Globus pallidus (tissue), 1 donor: Measurements from ENCODE around the gene PRX.
"Not testable (repeated sequence)": the region's sequence is repeated elsewhere in the genome, so short reads cannot be mapped to it uniquely, and the experiment has no call there.

Source experiments
- DNase-seq: peaks from one replicate; pipeline ENCODE4 v3.0.0-alpha.2; 2015; ENCODE audit warnings: low spot score

The PRX gene

DNA sequence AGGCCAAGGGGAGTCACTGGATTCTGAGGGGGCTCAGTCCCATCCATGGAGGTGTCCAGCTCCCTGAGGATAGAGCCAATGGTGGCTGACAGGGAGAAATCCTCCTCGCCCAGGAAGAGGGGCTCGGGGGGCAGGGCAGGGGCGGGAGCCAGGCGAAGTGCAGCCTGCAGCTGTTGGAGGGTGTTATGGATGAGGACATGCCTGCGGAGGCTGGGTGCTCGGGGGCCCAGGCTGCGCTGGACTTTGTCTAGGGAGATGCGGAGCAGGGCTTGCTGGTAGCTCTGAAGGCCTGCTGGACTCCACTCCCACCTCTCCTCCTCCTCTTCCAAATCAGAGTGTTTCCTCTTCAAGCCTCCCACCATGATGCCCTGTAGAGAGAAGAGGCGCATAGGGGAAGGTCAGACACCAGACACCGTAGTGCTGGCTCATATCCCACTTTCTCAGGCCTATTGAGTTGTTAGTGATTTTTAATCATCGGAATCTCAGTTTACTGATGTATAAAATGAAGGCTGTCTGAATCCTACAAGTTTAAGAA is 28.6 kb upstream of the PRX start:
- DNase-seq, result no peak

DNA sequence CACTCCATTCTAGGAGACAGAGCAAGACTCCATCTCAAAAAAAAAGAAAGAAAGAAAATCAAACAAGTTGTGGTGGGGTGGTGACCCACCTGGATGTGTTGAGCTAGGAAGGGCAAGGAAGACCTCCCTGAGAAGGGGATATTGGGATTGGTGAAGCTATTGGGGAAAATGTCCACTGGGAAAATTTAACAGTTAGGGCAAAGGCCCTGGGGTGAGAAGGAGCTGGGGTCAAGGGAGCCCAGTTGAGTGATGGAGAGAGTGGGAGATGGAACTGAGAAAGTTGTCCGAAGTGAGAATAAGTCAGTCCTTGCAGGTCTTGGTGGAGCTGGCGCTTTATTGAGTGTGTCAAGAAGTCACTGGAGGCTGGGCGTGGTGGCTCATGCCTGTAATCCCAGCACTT is 25.1 kb upstream of the PRX start:
- DNase-seq, result no peak

DNA sequence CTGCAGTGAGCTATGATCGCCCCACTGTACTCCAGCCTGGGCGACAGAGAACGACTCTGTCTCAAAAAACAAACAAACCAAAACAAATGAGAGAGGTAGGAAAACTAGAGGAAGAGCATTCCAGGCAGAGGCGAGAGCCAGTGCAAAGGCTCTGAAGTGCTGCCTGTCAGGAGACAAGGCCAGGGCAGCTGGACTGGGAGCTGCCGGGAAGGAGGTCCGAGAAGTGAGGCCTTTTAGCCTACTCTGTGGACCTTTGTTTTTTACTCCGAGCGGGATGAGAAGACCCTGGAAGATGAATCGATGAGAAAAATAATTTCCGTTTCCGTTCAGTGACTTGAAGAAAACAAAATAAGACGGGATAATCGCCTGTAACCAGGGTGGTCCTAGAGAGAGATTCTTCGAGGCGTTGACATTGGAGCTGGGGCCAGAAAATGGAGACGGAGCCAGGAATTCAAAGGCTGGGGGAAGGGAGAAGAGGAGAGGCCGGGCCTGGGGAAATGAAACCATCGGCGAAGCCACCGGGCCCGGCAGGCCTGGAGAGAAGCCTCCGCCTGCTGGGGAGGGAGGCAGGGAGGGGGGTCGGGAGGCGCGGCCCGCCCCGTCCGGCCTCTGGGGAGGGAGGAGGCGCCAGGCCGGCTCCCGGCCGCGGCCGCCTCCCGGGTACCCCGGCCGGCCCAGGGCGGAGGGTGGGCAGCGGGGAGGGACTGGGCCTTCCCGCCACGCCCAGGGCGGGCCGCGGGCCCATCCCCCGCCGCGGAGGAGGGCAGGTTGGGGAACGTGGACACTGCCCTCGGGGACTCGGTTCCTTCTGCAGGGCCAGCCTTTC is 20.4 kb upstream of the PRX start:
- DNase-seq, result peak; percentile 91

DNA sequence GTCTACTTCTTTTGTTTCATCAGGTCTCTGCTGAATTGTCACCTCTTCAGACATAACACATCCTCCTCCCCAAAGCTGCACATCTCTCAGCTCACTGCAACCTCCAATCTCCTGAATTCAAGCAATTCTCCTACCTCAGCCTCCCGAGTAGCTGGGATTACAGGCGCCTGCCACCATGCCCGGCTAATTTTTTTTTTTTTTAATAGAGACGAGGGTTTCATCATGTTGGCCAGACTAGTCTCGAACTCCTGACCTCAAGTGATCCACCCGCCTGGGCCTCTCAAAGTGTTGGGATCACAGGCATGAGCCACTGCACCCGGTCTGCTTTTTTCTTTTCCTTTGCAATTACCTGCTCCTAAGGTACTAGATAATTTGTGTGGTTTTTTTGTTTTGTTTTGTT is 19.6 kb upstream of the PRX start:
- not testable (repeated sequence) for DNase-seq

DNA sequence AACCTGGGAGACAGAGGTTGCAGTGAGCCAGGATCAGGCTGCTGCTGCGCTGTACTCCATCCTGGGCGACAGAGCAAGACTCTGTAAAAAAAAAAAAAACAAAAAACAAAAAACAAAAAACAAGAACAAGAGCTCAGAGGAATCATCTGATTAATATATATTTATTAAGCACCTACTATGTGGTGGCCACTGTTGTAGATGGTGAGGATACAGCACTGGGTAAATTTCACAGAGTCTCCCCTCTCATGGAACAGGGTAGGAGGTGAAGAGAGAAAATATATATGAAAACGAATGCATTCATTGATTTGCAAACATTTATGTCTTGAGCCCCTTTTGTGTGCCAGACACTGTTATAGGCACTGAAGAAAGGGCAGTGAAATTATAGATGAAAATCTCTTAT is 18.5 kb upstream of the PRX start:
- no peak for DNase-seq

DNA sequence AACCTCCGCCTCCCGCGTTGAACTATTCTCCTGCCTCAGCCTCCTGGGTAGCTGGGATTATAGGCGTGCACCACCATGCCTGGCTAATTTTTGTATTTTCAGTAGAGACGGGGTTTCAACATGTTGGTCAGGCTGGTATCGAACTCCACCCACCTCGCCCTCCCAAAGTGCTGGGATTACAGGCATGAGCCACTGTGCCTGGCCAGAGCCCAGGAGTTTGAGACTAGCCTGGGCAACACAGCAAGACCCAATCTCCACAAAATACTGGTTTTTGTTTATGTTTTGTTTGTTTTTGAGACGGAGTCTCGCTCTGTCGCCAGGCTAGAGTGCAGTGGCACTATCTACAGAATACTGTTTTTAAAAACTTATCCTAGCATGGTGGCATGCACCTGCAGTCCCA is 17.1 kb upstream of the PRX start:
- DNase-seq, result not testable (repeated sequence)

DNA sequence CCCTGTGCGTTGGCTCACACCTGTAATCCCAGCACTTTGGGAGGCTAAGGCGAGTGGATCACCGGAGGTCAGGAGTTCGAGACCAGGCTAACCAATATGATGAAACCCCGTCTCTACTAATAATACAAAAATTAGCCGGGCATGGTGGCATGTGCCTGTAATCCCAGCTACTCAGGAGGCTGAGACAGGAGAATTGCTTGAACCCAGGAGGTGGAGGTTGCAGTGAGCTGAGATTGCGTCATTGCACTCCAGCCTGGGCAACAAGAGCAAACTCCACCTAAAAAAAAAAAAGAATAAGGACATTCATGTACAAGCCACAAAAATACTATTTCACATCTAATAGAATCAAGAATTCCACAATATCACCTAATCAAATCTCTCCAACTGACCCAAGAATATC is 15.0 kb upstream of the PRX start:
- not testable (repeated sequence) for DNase-seq

DNA sequence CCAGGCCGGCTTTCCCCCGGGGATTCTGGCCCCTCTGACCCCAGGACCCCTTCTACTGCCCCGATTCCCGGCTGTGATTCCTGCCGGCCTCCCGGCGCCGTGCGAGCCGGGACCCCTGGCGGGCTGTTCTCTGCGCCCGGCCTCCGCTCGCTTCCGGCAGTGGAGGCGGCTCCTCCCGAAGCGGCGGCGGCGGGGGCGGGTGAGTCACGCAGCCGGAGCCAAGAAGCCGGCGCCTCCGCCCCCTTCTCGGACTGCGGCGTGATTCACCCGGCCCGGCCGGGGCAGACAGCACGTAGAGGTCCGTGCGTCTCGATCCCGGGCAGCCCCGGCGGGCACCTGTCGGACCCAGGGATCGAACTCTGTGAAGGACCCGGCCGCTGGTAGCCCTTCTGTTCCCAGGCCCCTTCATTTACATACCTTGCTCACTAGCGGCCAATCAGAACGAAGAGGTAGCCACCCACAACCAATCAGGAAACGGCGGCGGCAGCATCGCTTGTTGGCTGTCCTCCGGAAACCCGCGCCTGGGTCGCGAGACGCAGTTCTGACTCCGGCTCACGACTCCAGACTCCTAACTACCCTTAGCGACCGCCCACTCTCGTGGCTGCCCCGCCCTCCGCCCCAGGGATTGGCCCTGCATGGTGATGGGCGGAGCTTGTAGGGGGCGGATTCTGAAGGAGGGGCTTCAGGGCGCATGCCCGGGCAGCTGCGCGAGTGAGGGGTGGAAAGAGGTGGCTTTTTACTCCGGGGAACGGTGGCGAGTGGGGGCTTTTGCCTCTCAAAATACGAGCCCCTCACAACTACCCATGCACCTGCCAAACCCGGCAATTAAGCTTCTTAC is 12.5 kb upstream of the PRX start, which contains the start of gene SERTAD1:
Gene SERTAD1 (minus strand): TSS at position 543 of the 838 bp plus-strand sequence. CDS start 2,446 bp downstream, outside the sequence.
- DNase-seq, result peak; percentile 100

DNA sequence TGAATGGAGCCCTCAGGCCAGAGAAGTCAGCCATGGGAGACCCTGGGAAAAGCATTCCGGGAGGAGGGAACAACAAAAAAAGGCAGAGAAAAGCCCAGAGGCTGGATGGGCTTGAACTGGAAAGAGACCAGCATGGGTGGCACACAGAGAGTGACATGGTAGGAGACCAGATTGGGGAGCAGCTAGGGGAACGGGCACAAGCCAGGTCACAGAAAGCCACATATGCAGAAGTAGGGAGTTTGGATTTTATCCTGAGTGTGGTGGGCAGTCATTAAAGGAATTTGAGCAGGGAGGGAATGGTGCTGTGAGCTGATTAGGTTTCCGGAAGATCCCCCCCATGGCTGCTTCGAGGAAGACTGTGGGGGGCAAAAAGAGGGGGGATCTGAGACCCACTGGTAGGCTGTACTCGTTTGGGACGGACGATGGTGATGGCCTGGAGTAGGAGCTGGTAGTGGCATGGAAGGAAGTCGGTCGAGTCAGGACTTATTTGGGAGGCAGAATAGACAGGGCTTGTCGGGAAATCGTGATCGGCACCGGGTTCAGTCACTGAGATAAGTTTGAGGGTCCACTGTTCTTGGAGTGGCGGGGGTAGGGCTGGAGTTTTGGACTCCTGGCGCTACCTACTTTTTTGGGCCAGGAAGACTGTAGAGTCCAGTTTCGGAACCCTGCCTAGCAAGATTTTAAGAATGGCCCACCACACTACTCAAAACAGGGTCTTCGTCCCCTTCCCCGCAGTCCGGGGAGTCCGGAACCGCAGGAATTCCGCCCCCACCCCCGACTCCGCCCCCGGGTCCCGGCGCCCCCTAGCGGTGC is 11.7 kb upstream of the PRX start:
- no peak for DNase-seq

DNA sequence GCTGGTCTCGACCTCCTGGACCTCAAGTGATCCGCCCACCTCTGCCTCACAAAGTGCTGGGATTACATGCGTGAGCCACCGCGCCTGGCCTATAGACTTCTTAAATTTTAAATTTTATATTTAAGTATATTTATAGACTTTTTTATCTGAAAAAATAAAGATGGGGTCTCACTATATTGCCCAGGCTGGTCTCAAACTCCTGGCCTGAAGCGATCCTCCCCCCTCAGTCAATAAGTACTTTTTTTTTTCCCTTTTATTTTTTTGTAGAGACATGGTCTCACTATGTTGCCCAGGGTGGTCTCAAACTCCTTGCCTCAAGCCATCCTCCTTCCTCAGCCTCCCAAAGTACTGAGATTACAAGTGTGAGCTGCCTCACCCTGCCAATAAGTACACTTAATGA is 10.8 kb upstream of the PRX start:
- DNase-seq, result no peak

DNA sequence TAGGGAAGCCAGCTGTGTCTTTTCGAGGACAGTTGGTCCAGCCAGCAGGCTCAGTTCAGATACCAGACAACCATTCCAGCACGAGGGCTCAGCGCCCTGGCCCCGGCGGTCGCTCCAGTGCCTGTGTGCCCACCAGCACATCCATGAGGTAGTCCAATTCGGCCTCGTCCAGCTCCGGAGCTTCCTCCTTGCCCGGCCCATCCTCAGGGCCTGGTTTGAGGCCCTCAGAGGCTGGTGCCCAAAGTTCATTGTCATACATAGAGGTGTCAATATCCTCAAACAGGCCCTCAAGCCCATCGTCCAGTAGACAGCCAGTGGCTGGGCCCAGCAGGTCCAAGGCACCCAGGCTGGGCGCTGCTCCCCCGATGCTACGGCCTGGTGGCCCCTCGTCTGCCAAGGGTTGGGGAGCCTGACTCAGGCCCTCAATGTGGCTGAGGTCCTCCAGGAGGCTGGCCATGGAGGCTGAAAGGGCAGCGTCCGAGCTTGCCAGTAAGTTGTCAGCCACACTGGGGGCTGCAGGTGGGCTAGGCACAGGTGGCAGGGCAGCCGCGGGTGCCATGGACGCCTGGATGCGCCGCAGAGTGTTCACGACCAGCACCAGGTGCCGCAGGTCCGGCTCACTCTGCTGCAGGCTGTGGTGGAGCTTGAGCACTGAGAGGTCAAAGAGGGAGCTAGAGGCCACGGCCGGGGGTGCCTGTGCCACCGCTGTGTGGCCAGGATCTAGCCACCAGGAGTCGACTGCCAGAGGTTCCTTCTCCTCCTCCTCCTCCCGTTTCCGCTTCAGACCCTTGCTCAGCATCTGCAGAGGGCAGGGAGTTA is 9.8 kb upstream of the PRX start:
- no peak for DNase-seq

DNA sequence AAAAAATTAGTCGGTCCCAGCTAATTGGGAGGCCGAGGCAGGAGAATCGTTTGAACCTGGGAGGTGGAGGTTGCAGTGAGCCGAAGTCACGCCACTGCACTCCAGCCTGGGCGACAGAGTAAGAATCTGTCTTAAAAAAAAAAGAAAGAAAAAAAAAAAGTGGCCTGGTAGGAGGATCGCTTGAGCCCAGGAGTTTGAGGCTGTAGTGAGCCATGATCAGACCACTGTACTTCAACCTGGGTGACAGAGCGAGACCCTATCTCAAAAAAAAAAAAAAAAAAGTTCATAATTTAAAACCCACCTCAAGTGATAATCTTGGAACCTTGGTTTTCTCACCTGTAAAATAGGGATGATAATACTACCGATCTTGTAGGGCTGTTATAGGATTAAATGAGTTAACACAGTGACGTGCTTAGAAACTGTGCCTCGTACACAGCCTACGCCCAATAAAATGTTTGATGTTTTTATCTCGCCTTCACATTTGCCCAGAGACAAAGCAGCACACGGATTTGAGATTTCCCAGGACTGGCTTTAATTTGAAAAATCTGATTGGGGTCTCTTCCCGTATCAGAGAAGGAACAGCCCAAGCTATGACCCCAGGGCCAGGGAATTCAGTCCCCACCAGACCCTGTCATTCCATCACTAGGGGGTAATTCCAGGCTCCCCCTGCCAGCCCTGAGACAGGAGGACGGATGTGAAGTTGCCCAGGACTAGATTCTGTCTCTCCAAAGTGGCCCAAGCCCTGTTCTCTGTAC is 9.0 kb upstream of the PRX start:
- no peak for DNase-seq

DNA sequence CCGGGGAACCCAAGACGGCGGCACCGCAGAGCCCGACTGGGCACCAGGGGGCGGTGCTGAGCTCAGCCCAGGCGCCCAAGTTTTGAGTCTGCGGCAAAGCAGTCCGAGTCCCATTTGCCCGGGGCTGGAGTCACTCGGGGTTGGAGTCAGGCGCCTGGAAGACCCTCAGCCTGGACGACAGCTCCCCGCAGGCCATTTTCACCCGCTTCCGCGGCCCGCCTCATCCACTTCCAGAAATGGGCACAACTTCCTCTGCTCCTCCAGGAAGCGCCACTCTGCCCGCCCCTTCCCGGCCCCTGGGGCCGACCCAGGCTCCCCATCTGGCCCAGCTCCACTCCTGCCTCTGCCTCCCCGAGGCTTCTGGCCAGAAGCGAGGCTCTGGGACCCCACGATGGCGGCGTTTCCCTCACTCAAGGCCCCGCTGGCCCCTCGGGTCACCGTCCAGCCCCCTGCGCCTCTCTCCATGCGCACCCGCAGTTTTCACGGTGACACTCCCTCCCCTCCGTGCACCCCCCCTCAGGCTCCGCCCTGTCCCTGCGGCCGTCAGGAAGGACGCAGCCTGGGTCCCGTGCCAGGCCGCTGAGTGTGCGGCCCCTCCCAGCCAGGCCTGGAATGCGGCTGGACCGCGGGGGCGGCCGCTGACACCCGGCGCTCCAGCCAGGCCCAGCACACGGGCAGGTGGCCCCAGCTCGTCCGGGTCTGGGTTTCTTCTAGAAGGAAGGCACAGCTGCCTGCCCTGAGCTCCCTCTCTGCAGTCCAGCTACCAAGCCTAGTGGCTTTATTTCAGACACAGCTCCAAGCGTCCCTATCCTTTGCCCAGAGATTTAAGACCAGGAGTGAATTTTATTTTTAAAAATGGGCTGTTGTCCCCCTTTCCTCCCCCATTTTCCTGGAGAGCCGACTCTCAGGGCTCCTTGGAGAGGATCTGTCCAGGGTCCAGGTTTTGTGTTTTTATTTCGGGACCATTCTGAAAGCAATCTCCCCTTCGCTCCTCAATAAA is 7.9 kb upstream of the PRX start:
- peak; percentile 87 for DNase-seq

DNA sequence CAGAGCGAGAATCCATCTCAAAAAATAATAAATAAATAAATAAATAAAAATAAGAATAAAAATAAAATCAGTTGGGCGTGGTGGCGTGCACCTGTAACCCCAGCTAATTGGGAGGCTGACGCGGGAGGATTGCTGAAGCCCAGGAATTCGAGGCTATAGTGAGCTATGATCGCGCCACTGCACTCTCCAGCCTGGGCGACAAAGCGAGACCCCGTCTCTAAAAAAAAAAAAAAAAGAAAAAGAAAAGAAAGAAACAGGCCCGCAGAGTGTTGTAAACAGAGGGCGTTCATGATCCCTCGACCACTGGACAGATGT is 7.2 kb upstream of the PRX start:
- DNase-seq, result no peak

DNA sequence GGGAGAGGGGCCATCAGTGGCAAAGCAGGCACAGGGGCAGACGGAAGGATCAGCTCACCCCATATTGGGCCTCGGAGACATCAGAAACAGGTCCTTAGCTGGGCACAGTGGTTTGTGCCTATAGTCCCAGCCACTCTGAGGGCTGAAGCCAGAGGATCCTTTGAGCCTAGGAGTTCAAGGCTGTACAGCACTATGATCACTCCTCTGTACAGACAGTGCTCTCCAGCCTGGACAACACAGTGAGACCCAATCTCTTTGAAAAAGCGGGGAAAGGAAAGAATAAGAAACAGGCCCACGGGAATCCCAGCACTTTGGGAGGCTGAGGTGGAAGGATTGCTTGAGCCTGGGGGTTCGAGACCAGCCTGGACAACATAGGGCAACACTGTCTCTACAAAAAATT is 6.6 kb upstream of the PRX start:
- DNase-seq, result no peak

DNA sequence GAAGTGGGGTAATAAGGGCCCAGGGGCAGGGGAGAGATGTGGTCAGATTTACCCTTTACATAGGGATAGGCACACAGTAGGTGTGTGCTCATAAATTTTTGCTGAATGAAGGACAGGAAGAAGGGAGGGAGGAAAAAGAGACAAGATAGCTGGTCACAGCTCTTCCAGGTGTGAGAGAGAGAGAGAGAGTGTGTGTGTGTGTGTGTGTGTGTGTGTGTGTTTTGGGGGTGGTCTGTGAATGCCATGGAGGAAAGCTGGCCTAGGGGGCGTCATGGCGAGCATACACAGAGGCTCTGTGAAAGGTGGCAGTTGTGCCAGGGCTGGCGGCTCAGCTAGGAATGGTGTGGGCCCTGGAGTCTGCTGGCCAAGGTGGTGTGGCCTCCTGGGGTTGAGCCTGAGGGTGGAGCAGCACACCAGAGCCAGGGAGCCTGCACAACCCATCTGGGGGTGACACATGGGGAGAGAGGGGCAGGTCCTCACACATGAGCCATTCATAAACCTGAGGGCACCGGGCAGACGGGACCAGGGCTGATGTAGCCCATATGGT is 6.0 kb upstream of the PRX start:
- no peak for DNase-seq

DNA sequence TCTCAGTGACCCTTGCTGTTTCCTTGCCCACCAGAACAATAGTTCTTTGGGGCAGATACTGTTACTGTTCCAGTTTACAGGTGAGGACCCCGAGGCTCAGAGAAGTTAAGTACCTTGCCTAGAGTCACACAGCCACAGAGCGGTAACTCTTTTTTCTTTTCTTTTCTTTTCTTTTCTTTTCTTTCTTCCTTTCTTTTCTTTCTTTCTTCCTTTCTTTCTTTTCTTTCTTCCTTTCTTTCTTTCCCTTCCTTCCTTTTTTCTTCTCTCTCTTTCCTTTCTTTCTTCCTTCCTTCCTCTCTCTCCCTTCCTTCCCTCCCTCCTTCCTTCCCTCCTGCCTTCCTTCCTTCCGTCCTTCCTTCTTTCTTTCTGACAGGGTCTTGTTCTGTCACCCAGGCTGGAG is 4.9 kb upstream of the PRX start:
- no peak for DNase-seq

DNA sequence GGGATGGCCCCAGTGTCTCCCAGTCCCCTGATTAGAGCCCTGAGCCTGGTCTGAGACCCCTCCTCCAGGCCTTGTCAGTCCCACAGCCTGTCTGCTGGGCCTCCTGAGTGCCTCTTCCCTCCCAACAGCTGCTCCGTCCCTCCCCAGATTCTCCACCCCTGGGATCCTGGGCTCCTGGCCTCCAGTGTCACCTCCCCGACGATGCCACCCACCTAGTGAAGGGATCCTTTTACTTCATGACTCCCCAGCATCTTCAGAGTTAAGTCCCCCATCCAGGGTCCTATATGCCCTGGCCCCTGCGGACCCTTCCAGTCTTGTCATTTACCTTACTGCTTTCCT is 4.4 kb upstream of the PRX start:
- no peak for DNase-seq
